Measurements from ENCODE around the gene TMEM235. TPM values are rescaled to one million over a fixed set of nuclear protein-coding genes. Genes with fewer than 3 reads are reported as not detected.
A peak's percentile ranks its signal among the peaks of the same experiment; 100 is the strongest.
"Not testable (repeated sequence)": the region's sequence is repeated elsewhere in the genome, so short reads cannot be mapped to it uniquely, and the experiment has no call there.

The TMEM235 gene
- total RNA-seq, 1 donor from 2014 or later = not detected

DNA sequence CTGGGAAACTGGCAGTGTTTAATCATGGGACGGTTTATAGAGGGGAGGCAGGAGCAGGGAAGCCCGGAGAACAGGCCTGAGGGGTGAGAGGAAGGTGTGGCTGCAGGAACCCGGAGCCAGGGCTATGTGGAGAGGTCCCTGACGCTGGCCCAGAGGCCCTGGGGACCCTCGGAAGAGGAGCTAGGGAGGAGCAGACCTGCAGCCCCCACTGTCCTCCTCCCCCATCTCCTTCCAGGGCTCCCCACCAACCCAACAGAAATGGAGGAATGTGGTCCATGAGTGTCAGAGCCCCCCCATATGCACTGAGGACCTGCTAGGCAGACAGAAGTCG lies 20.3 kb downstream of the TMEM235 start:
- DNase-seq (ENCODE audit: low spot score) = no peak
- intact Hi-C loops (cut with DNase I) = loop anchor here (2.0 kb wide), 2 partner anchors 139 to 169 kb away; no protein-coding TSS in a partner anchor

GRCh38 chr17:78252111-78252634 lies 20.7 kb downstream of the TMEM235 start:
- intact Hi-C loops (cut with DNase I) = no loop called here
- DNase-seq (ENCODE audit: low spot score) = no peak

GRCh38 chr17:78252701-78253635 lies 21.5 kb downstream of the TMEM235 start:
- DNase-seq (ENCODE audit: low spot score) = no peak
- intact Hi-C loops (cut with DNase I) = no loop called here

DNA sequence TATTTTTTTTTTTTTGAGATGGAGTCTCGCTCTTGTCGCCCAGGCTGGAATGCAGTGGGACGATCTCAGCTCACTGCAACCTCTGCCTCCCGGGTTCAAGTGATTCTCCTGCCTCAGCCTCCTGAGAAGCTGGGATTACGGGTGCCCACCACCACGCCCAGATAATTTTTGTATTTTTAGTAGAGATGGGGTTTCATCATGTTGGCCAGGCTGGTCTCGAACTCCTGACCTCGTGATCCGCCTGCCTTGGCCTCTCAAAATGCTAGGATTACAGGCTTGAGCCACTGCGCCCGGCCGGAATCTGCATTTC lies 22.2 kb downstream of the TMEM235 start:
- intact Hi-C loops (cut with DNase I); DNase-seq (ENCODE audit: low spot score): not testable (repeated sequence)

DNA sequence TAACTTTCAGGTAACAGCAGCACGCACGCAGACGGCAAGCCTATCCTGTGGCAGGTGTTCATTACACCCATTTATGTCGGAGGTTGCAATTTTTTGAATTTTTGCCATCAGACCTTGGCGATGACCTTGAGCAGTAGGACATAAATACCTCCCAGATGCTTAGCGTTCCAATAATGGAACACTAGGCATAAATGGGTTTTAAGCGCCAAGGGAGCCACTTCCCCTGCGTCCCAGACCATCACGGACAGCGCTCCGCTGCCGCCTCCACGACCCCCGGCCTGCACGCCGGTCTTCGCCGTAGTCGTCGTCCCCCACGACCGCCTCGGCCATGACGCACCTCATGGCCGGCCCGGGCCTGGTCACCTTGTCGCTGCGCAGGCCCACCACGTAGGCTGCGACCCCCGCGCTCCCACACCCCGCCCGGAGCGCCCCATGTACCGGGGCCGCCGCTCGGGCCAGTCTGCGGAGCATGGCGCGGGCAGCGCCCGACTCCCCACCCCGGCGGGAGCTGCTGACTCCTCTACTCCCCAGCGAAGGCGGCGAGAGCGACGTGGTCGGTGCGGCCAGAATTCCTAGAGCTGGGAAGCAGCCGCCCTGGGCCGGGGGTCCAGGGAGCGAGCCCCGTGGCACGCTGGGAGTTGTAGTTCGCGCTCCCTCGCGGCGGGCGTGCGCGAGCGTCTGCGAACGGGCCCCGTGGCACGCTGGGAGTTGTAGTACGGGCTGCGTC lies 22.7 kb downstream of the TMEM235 start:
- intact Hi-C loops (cut with DNase I) = loop anchor here (1.0 kb wide), 1 partner anchor 40 kb away; the partner anchor contains the start of gene BIRC5

DNA sequence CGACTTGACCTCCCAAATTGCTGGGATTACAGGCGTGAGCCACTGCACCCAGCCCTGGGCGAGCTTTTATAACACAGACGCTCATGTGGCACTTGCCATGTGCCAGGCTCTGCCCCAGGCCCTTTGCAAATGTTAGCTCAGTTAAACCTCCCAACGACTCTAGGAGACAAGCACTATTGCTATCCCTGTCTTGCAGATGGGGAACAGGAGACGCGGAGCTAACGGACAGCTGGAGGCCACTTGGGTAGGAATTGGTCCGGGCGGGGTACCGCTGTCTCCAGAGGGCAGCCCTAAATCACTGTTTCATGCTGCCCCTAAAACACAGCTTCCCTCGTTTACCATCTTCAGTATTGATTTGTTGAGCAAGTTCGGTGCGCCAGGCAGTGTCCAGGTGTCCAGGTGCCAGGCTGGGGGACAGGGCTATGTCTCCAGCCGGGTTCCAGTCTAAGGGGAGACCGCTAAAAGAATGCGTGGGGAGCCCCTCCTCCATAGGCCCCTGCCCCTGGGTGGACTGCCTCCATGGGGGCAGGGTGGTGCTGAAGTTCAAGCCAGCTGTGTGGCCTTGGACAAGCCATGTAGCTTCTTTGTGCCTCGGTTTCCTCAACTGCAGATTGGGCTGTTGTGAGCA lies 23.7 kb downstream of the TMEM235 start:
- no peak for DNase-seq (ENCODE audit: low spot score)
- intact Hi-C loops (cut with DNase I) = loop anchor here (5.0 kb wide), 1 partner anchor 102 kb away; no protein-coding TSS in a partner anchor

More for the DNA sequence above, 22.7 kb downstream of the TMEM235 start:
- peak; percentile 95 for DNase-seq (ENCODE audit: low spot score)

DNA sequence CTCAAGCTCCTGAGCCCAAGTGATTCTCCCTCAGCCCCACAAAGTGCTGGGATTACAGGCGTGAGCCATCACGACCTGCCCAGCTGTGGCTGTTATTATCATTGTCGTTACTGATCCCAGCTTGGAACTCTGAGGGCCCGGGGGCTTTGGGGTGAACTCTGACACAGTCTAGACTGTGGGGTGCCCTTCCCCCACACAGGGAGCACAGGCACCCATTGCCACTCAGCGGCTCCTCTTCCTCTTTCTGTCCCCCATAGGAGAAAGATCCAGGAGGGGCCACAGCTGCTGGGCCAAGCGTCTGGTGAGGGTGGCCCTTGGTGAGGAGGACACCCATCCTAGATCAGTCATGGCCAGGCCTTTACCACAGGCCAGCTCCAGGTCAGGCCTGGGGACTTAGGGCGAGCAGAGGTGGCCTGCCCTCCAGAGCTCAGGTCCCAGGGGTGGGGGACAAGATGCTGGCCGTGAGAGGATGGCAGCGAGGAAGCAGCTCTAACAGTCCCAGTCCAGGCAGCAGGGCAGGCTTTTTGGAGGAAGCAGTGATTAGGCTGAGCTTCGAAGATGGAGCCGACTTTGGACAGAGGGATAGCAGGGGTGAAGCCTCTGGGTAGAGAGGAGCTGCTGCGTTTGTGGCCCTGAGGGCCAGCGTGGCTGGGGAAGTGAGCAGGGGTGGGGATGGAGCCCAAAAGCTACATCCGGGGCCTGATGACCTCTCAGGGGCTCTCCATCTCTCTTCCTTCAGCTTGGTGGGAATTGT lies 24.7 kb downstream of the TMEM235 start:
- no peak for DNase-seq (ENCODE audit: low spot score)
- intact Hi-C loops (cut with DNase I) = loop anchor here (5.0 kb wide), 1 partner anchor 101 kb away; no protein-coding TSS in a partner anchor

GRCh38 chr17:78256707-78257591 lies 25.5 kb downstream of the TMEM235 start:
- DNase-seq (ENCODE audit: low spot score) = no peak
- intact Hi-C loops (cut with DNase I) = loop anchor here (5.0 kb wide), 1 partner anchor 100 kb away; no protein-coding TSS in a partner anchor

- DNase-seq (ENCODE audit: low spot score) = peak; percentile 90
- intact Hi-C loops (cut with DNase I) = loop anchor here (2.0 to 5.0 kb wide), 2 partner anchors 57 to 99 kb away; no protein-coding TSS in a partner anchor
Observed at GRCh38 chr17:78257810-78258322, 26.4 kb downstream of the TMEM235 start.

GRCh38 chr17:78258323-78259191 lies 27.1 kb downstream of the TMEM235 start:
- peak; percentile 92 for DNase-seq (ENCODE audit: low spot score)
- intact Hi-C loops (cut with DNase I) = loop anchor here (2.0 to 5.0 kb wide), 2 partner anchors 56 to 99 kb away; no protein-coding TSS in a partner anchor

- intact Hi-C loops (cut with DNase I) = loop anchor here (2.0 to 5.0 kb wide), 2 partner anchors 56 to 98 kb away; no protein-coding TSS in a partner anchor
- DNase-seq (ENCODE audit: low spot score) = no peak
Observed at GRCh38 chr17:78259192-78259554, 27.7 kb downstream of the TMEM235 start.

GRCh38 chr17:78263063-78263735 lies 31.8 kb downstream of the TMEM235 start:
- intact Hi-C loops (cut with DNase I) = no loop called here
- DNase-seq (ENCODE audit: low spot score) = peak; percentile 91

DNA sequence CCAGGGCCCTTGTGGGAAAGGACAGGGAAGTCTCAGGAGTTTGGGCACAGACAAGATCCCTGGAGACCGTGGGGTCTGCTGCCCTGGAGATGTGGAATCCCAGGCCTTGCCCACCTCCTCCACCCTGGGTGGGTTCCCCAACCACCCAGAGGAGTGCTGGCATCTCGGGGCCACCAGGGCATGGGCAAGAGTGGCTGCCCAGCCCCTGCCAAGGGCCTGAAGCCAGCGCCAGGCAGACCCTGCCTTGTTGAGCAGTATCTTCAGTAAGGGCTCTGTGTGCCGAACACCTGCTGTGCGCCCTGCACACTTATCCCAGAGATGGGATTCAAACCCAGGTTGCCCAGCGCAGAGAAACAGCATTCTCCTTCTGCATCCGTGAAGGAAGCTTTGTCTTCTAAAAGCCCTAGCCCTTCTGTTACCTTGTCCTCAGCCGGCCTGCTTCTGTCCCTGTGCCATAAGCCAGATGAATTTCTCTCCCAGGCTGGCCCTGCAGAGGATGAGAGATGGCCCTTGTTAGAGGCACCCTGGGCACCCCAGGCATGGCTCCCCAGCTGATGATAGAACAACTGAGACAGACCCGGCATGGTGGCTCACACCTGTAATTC lies 32.4 kb downstream of the TMEM235 start:
- no peak for DNase-seq (ENCODE audit: low spot score)
- intact Hi-C loops (cut with DNase I) = no loop called here

DNA sequence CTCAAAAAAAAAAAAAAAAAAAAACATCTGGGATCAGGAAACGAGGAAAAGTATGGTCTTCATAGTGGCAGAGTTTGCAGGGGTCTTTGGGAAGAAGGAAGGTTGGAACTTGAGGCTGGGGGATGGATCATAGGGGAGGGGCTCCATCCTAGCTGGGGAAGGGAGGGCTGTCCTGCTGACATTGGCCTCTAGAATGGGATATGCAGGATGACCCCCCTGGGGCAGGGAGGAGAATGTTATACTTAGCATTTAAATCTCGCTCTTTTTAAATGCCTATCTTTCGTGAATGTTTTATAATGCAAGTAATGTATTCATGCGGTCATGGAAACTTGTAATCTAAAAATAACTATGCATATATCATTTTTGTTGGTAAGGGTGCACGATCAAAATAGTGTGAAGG lies 33.2 kb downstream of the TMEM235 start:
- no peak for DNase-seq (ENCODE audit: low spot score)
- intact Hi-C loops (cut with DNase I) = no loop called here

GRCh38 chr17:78265121-78265520 lies 33.7 kb downstream of the TMEM235 start:
- DNase-seq (ENCODE audit: low spot score) = no peak

DNA sequence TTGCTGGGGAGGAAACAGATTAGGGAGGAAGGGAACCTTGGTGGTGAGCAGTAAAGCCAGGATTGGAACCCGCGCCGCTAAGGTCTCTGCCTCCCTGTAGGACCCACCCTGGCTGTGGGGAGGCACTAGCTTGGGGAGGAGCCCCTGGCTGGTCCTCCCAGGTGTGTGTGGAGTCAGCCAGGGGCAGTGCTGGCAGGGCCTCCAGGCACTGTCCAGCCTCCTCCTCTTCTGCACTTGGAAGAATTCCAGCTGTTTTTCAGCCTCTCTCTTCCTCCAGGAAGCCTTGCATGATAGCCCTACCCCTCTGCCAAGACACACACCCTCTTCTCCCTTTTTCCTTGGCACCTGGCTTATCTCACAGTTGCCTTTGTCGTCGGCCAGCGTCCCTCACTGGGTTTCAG lies 34.8 kb downstream of the TMEM235 start:
- intact Hi-C loops (cut with DNase I) = no loop called here
- no peak for DNase-seq (ENCODE audit: low spot score)

More at GRCh38 chr17:78265121-78265520, 33.7 kb downstream of the TMEM235 start:
- intact Hi-C loops (cut with DNase I) = no loop called here
